Spleen (tissue), 11 donors: ENCODE measurements around the gene CFAP45. TPM values are rescaled to one million over a fixed set of nuclear protein-coding genes. Genes with fewer than 3 reads are reported as not detected.

ENCODE experiments used
- DNase-seq: peaks from one replicate; pipeline ENCODE4 v3.0.0-alpha.2; 2020
- H3K27ac ChIP-seq, 8 donors: fragments of 200-600 bp; sonication (generic) in 7 of 8; 1 replicate in 4 of 8; 2 replicates in 4 of 8; pipeline versions ENCODE4 v1.5.0 to v1.8.0; 2016 to 2021; ENCODE audit warnings: inconsistent platforms in 4 of 8, mild to moderate bottlenecking in 4 of 8, moderate library complexity in 1 of 8
- H3K27me3 ChIP-seq, 7 donors: fragments of 200-600 bp; sonication (generic) in 6 of 7; replicated peaks in 1 of 7; 1 replicate in 4 of 7; 2 replicates in 3 of 7; pipeline versions ENCODE4 v1.5.0 to v1.8.0; 2016 to 2021; ENCODE audit warnings: inconsistent platforms in 3 of 7, mild to moderate bottlenecking in 1 of 7
- H3K36me3 ChIP-seq, 6 donors: fragments of 200-600 bp; sonication (generic) in 5 of 6; 1 replicate in 4 of 6; 2 replicates in 2 of 6; pipeline versions ENCODE4 v1.5.0 to v1.8.0; 2016 to 2021; ENCODE audit warnings: inconsistent platforms in 2 of 6
- H3K4me1 ChIP-seq, 6 donors: fragments of 200-600 bp; sonication (generic) in 5 of 6; 1 replicate in 3 of 6; 2 replicates in 3 of 6; pipeline versions ENCODE4 v1.5.0 to v1.8.0; 2016 to 2021; ENCODE audit warnings: inconsistent platforms in 3 of 6
- H3K4me3 ChIP-seq, 8 donors: fragments of 200-600 bp; sonication (generic) in 7 of 8; 1 replicate in 4 of 8; 2 replicates in 4 of 8; pipeline versions ENCODE4 v1.5.0 to v1.8.0; 2016 to 2021; ENCODE audit warnings: inconsistent platforms in 4 of 8, mild to moderate bottlenecking in 4 of 8, moderate library complexity in 2 of 8
- H3K9me3 ChIP-seq, 8 donors: fragments of 200-600 bp; sonication (generic) in 7 of 8; 1 replicate in 4 of 8; 2 replicates in 4 of 8; pipeline versions ENCODE4 v1.5.0 to v1.8.0; 2016 to 2021; ENCODE audit warnings: inconsistent platforms in 4 of 8
- POLR2A ChIP-seq, 3 donors: fragments of 450-650 bp; IDR thresholded peaks; one replicate each; pipeline ENCODE4 v1.5.1; 2017; ENCODE audit warnings: antibody characterized with exemption in 3 of 3, mild to moderate bottlenecking in 1 of 3
- POLR2AphosphoS5 ChIP-seq, 3 donors: sonication (generic); formaldehyde crosslinking; IDR thresholded peaks; one replicate each; pipeline ENCODE4 v1.5.1; 2017; ENCODE audit warnings: antibody characterized with exemption in 3 of 3
- WGBS, 5 donors: extraction: QIAGEN DNeasy Blood & Tissue Kit in 3 of 5; methylation state at CpG; one replicate each; pipeline versions ENCODE4 v1.1.5 to v1.1.7; 2013 to 2018; 5-methylcytosine and 5-hydroxymethylcytosine counted together
- intact Hi-C: fragments of 100-400 bp; cut with DNase I; formaldehyde crosslinking; loops from one replicate; pipeline ENCODE4 v1.15.0; 2023; ENCODE audit warnings: low total_unique reads
- polyA plus RNA-seq, 3 donors: library from polyadenylated mRNA; stranded (reverse); fragments of 200-250 nt; gene quantifications; one replicate each; pipeline ENCODE4 v1.2.1, GENCODE V29; 2013
- total RNA-seq, 7 donors: library from RNA; depleted of rRNA in 3 of 7; stranded (reverse); fragments of >200 nt in 3 of 7; fragmentation: NEBNext Ultra II Directional in 4 of 7; extraction: Animal tissue kit (Norgen Biotek cat#: 25700) in 4 of 7; gene quantifications; one replicate each; pipeline versions ENCODE4 v1.1.0 to v1.2.1, GENCODE V29; 2016 to 2021
- TF ChIP-seq, protein P1 (sequence below), 11 experiments: fragments of 200-600 bp in 7 of 11; fragments of 450-650 bp in 4 of 11; sonication (generic) in 4 of 11; IDR thresholded peaks in 8 of 11; conservative IDR thresholded peaks in 3 of 11; 1 replicate in 7 of 11; 2 replicates in 4 of 11; pipeline versions ENCODE4 v1.4.0 to v1.8.0; 2016 to 2021; ENCODE audit warnings: antibody characterized with exemption in 11 of 11, inconsistent platforms in 4 of 11, mild to moderate bottlenecking in 1 of 11
- donor health status: healthy with polysubstance abuse.
- donor health status: DM: no; HTN: no; CAD: no; lungs with moderate emphysema.
- donor health status: DM: no; HTN: no; CAD: no.
- donor health status: Bipolar disorder and iron deficiency.
- donor health status: healthy.
- donor health status: DM: no; HTN: no; CAD: no.
- donor health status: DM: yes; HTN: yes; CAD: no.

The CFAP45 gene
- total and polyA plus RNA-seq, 10 donors: 0.58 to 3.0 (median 1.9) TPM

- Histone ChIP-seq H3K4me1 (peaks cover 0 to 18% (median 12%) of the 10 kb centered on the region in 6 donors), H3K27ac (no peak within 1 kb of the TSS), H3K9me3 (no peaks in the 10 kb centered on the region), H3K4me3 (peak within 1 kb of the TSS in 7 of 8 donors; percentile 2 to 63 (median 33)), H3K27me3 (peaks cover 0 to 54% (median 21%) of the 10 kb centered on the region in 7 donors), H3K36me3 (no peaks in the 10 kb centered on the region)
- peak; percentile 90 for DNase-seq
- TF ChIP-seq POLR2AphosphoS5 (IDR thresholded peaks at IDR 0.05): peak in 2 of 3 donors; percentile 60 to 65
- TF ChIP-seq, protein P1, sequence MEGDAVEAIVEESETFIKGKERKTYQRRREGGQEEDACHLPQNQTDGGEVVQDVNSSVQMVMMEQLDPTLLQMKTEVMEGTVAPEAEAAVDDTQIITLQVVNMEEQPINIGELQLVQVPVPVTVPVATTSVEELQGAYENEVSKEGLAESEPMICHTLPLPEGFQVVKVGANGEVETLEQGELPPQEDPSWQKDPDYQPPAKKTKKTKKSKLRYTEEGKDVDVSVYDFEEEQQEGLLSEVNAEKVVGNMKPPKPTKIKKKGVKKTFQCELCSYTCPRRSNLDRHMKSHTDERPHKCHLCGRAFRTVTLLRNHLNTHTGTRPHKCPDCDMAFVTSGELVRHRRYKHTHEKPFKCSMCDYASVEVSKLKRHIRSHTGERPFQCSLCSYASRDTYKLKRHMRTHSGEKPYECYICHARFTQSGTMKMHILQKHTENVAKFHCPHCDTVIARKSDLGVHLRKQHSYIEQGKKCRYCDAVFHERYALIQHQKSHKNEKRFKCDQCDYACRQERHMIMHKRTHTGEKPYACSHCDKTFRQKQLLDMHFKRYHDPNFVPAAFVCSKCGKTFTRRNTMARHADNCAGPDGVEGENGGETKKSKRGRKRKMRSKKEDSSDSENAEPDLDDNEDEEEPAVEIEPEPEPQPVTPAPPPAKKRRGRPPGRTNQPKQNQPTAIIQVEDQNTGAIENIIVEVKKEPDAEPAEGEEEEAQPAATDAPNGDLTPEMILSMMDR (IDR thresholded peaks at IDR 0.05 in 8 of 11, conservative IDR thresholded peaks at IDR 0.05 in 3 of 11): peak; percentile 9 to 72 (median 55)
- no peak for TF ChIP-seq POLR2A (IDR thresholded peaks at IDR 0.05)
- intact Hi-C loops: no loop called here
- 3 to 5% (median 3%) methylated on average over 43 to 58 of the region's 58 CpGs for WGBS, 5 donors
Measured at GRCh38 chr1:159945483-159946241, 45.7 kb upstream of the CFAP45 start, which contains the start of gene IGSF9. IGSF9 (minus strand) TSS chr1:159945613; CDS start chr1:159943454, 2,159 bp downstream.

DNA sequence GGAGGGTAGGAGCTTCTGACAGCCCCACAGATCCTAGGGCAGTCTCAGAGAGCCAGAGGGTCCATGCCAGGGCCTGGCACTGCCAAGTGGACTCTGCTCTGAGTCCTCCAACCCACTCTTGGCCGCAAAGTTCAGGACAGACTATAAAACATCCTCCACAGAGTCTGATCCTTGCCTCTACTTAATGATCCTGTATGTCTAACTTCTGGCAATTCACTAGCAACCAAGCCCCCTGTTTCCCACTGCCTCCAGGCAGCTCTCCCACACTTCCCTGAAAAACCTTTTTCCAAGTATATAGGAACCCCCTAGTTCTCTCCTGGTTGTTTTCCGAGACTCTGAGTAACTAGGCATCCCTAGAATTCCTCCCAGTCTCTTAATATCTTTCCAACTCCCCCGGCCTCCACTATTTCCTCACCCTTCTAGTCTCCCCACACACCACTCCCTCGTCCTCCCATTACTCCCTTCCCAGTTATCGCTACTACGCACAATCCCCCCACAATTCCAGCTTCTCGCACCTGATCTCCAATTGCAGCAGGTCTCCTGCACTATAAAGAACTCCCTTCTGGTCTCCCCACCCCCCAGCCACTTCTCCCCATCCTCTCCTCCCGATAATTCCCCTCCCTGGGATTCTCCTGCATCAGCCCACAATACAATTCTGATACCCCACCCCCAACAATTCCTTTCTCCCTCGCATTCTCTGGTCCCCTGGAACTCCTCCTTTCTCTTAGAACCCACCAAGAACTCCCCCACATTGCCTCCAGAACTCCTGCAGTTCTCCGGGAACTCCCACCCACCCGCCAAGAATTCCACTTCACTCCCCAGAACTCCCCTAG lies 44.9 kb upstream of the CFAP45 start:
- no peaks in the 10 kb centered on the region for H3K9me3 ChIP-seq
- H3K4me1 ChIP-seq: peaks cover 0 to 18% (median 12%) of the 10 kb centered on the region in 6 donors
- TF ChIP-seq POLR2A (IDR thresholded peaks at IDR 0.05) (no peak), POLR2AphosphoS5 (IDR thresholded peaks at IDR 0.05) (no peak)
- TF ChIP-seq, protein P1 (IDR thresholded peaks at IDR 0.05 in 8 of 11, conservative IDR thresholded peaks at IDR 0.05 in 3 of 11): no peak
- peaks cover 0 to 54% (median 21%) of the 10 kb centered on the region in 7 donors for H3K27me3 ChIP-seq
- no peaks in the 10 kb centered on the region for H3K36me3 ChIP-seq
- no peak overlapping the region for H3K27ac ChIP-seq
- 34 to 43% (median 38%) methylated on average over 11 of the region's 11 CpGs for WGBS, 5 donors
- peak; percentile 21 for DNase-seq
- peak overlapping the region in 5 of 8 donors; percentile 29 to 63 (median 36) for H3K4me3 ChIP-seq
- intact Hi-C loops: no loop called here

- no peak for TF ChIP-seq POLR2AphosphoS5 (IDR thresholded peaks at IDR 0.05)
- no peak for TF ChIP-seq POLR2A (IDR thresholded peaks at IDR 0.05)
- TF ChIP-seq, protein P1 (IDR thresholded peaks at IDR 0.05 in 8 of 11, conservative IDR thresholded peaks at IDR 0.05 in 3 of 11): no peak
- Histone ChIP-seq H3K27ac (no peak overlapping the region), H3K27me3 (peaks cover 0 to 54% (median 21%) of the 10 kb centered on the region in 7 donors), H3K4me1 (peaks cover 0 to 18% (median 12%) of the 10 kb centered on the region in 6 donors), H3K36me3 (no peaks in the 10 kb centered on the region), H3K9me3 (no peaks in the 10 kb centered on the region), H3K4me3 (no peak overlapping the region)
- intact Hi-C loops: no loop called here
- DNase-seq: peak; percentile 47
- WGBS, 5 donors: 72 to 74% (median 74%) methylated on average over 8 to 9 of the region's 9 CpGs
Measured at GRCh38 chr1:159943908-159944622, 44.1 kb upstream of the CFAP45 start.
